Stimulated activated CD8-positive, alpha-beta memory T cell treated with anti-CD3 and anti-CD28 coated beads, Interleukin-12 subunit alpha, Interleukin-12 subunit beta, amount 100 ng/mL, for 1 hour (primary cell): ENCODE data around the gene RAPGEF4.

Experiments used
- DNase-seq: peaks from one replicate; pipeline ENCODE4 v3.0.0-alpha.2; 2020; ENCODE audit warnings: low read depth

The RAPGEF4 gene

GRCh38 chr2:172905937-172906811 lies 170.5 kb downstream of the RAPGEF4 start:
- DNase-seq, result no peak

DNA sequence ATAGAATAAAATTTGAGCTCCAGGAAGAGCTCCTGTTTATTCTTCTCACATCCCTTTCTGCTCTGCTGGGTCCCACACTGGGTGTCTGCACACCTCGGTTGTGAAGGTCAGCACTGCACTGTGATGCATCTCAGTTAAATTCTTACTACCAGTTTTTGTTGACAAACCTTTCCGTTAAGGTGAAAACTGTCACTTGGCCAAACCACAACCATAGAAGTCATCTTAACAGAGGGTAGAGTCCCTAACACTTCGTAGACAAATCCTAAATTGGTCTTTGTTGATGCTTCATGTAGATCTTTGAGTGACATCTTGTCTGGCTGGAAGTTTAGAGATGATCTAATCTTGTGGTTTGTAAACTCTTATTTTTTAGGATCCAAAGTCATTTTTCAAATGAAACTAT lies 172.6 kb downstream of the RAPGEF4 start:
- no peak for DNase-seq

DNA sequence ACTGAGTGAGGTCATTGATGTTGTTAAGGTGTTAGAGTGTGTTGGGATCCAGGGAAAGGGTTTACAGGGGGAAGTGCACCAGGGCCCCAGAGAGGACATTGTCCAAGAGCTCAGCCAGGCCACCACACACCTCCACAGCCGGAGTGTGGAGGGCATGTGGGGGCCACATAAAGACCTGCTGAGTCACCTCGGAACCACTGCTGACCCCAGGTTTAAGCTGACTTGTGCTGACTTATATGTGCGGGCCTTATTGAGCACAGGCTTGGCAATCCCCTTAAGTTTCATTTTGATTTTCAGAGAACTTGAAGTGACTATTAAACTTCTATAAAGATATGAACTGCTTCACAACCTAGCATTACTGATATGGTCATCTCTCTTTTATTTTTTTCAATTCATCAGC lies 173.8 kb downstream of the RAPGEF4 start:
- no peak for DNase-seq

DNA sequence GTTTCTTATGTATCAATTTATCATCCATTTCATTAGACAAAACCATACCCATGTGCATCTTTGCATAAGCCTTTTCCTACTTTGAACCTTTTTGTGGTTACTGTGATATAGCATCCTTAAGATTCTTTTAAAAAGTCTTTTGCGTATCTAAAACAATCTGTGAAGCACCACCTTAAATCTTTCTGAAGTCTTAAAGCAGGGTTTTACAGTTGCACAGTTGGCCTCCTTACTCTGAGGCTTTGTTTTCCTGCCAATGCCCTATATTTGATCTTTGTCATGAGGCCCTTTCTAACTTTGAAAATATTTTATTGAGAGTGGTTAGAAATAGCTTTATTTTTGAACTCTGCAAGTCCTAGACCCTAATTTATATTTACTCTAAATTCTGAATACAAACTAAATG lies 176.6 kb downstream of the RAPGEF4 start:
- no peak for DNase-seq

- DNase-seq, result no peak
These were observed 178.8 kb downstream of the RAPGEF4 start for GRCh38 chr2:172914341-172915008.

DNA sequence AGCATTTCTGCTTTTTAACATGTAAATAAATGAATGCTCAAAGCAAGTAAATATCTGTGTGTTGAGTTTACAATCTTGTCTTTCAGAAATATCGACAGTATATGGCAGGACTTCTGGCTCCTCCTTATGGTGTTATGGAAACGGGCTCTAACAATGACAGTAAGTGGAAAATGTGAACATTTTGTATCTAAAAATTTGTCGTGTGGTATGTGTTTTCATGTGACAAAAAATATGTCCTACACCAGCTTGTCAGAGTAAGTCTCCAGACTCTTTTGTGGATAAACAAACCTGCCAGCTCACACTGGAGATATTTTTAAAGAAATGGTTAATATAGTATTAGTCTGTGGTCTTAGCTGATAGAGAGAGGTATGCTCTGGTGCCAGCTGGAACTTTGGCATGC lies 182.1 kb downstream of the RAPGEF4 start:
- DNase-seq, result no peak

DNA sequence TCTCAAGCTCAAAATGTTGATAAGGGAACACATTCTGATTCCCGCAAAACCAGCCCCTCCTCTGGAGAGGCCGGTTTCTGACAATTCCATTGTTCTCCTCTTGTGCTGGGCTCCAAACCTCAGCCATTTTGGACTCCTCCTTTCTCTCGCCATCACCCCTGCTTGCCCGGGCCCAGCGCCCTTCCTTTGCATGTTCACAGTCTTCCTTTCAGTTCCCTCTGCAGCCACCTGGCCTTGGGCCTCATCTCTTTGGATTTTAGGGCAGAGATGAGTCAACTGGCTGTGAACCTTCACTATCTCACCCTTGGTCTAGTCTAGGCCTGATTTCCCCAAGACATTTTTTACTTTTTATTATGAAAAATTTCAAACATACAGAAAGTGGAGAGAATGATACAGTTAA lies 184.1 kb downstream of the RAPGEF4 start:
- DNase-seq, result no peak

DNA sequence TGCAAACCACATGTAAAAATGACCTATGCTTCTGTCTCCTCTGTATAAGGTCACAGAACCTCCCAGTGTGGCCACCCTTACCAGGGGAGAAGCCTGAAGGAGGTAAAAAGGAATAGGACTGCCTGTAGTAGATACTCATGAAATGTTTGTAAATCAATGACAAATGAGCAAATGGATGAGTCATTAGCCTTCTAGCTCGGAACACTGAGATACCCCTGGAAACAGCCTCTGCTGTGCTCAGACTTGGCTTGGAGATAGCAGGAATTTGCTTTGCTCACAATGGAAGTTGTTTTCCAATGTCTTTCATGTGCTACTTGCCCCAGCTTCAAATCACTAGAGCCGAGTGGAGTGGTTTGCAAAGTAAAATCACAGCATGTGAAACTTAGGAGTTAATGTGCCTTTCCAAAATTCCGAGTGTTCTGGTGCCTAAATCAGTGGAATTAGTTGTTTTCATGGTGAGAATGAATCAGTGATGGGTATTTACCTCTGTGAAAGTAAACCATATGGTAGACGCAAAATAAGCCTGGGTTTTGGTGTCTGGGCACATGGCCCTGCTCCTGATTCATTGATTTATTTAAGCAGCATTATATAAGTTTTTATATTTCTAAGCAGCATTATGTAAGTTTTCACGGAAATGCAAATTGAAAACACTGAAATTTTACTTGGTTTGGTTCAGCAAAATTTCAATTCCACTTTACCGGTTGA lies 186.0 kb downstream of the RAPGEF4 start:
- DNase-seq, result no peak

GRCh38 chr2:172922306-172922705 lies 186.7 kb downstream of the RAPGEF4 start:
- no peak for DNase-seq

GRCh38 chr2:172922815-172923214 lies 187.2 kb downstream of the RAPGEF4 start:
- DNase-seq, result no peak

DNA sequence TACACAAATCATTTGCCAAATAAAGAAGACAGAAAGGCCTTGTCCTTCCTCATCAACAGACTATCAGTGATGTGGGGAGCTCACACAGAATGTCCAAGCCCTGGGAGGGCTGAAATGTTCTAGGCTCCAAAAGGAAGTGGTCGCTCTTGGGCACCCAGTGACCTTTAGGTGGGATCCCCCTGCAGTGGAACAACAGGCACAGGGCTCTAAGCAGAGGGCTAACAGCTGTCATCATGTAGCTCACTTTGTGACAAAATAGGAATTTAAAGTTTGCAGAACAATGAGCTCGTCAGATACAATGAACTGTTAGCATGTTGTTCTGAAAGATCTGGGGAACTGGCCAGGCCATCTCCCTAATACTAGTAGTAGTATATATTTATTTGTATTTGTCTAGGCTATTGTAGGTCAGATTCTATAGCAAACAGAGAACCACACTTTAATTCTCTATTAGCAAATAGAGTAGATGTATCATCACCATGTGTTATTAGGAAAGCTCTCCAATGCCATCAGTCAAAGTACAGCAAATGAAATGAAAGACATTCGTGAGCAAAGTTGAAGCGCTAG lies 188.5 kb downstream of the RAPGEF4 start:
- no peak for DNase-seq

DNA sequence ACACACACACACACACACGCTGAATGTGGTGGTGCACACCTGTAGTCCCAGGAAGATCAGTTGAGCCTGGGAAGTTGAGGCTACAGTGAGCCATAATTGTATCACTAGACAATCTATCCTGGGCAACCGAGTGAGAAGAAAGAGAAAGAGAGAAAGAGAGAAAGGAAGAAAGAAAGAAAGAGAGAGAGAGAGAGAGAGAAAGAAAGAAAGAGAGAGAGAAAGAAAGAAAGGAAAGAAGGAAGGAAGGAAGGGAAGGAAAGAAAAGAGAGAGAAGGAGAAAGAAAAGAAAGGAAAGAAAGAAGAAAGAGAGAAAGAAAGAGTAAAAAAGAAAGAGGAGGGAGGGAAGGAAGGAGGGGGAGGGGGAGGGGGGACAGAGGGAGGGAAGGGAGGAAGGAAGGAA lies 190.0 kb downstream of the RAPGEF4 start:
- DNase-seq, result no peak

DNA sequence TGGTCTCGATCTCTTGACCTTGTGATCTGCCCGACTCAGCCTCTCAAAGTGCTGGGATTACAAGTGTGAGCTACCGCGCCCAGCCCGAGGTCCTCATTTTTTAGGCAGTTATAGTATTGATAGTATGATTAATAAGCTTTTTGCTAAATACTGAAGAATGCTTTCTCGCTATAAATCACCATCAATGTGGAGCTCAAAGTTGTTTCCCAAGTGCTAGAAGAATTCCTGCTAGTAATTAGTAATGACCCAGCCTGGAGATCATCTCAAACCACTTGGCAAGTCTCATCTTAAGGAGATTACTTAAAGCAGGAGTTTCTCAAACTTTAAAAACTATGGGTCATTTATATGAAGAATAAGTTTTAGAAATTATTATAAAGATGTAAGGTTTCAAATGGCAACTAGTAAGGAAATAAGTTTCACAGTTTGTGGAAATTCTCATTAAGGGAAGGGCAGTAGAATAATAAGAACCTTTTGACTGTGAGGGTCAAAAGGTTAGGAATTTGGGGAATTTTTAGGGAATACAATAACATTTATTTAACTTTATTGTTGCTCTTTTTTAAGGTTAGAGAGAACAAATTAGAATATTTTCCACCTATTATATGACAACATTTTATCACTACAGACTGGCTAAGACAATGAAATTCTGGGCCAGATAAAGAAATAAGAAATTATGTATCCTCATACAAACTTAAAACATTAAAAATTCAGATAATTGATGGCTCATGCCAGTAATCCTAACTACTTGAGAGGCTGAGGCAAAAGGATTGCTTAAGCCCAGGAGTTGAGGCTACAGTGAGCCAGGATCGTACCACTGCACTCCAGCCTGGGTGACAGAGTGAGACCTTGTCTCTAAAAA lies 191.4 kb downstream of the RAPGEF4 start:
- no peak for DNase-seq

- no peak for DNase-seq
These were observed 192.2 kb downstream of the RAPGEF4 start for GRCh38 chr2:172927641-172928357.

GRCh38 chr2:172928756-172929155 lies 193.1 kb downstream of the RAPGEF4 start:
- no peak for DNase-seq

GRCh38 chr2:172929644-172930043 lies 194.0 kb downstream of the RAPGEF4 start:
- DNase-seq, result no peak

GRCh38 chr2:172930871-172931255 lies 195.2 kb downstream of the RAPGEF4 start:
- no peak for DNase-seq

- no peak for DNase-seq
These were observed 195.7 kb downstream of the RAPGEF4 start for GRCh38 chr2:172931256-172931894.

DNA sequence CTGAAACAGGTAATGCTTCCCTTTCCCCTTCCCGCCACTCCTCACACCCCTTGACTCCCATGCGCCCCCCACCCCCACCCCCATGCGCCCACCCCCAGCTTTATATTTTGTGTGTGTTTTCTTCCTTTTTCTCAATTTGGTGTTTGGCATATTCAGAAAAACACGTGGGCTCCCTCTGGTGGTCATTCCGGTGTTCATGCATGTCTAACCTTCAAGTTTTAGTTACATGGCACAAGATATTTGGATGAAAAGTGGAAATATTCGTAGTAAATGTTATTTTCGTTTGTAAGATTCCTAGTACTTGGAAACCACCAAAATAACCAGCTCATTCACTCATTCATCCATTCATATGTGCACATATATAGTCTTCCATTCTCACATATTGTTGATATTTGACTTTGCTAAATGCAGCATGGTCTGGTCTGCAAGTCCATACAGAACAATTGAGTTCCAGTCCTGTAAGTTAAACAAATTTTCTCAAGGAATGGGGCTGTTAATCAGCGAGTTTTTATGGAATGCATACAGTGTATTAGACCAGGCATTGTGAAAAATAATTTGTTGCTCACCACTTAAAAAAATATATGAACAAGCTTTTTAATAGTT lies 196.4 kb downstream of the RAPGEF4 start:
- DNase-seq, result peak; percentile 44
